GM12874 (cell line): Measurements from ENCODE around the gene HYOU1.

Experiments
- CTCF ChIP-seq: IDR thresholded peaks from 2 replicates; pipeline ENCODE4 v1.5.1; 2011; ENCODE audit warnings: low read depth, mild to moderate bottlenecking, control low read depth, low read length, moderate library complexity; ENCODE audit not compliant: insufficient read depth

The HYOU1 gene

GRCh38 chr11:119089319-119089718 lies 32.3 kb upstream of the HYOU1 start:
- TF ChIP-seq CTCF = no peak

GRCh38 chr11:119088406-119088805 lies 31.4 kb upstream of the HYOU1 start:
- TF ChIP-seq CTCF = no peak

- no peak for TF ChIP-seq CTCF
These were observed 30.8 kb upstream of the HYOU1 start for GRCh38 chr11:119087747-119088241.

- no peak for TF ChIP-seq CTCF
These were observed 30.1 kb upstream of the HYOU1 start for GRCh38 chr11:119087123-119087522.

GRCh38 chr11:119085437-119085847 lies 28.4 kb upstream of the HYOU1 start:
- no peak for TF ChIP-seq CTCF

- no peak for TF ChIP-seq CTCF
These were observed 27.8 kb upstream of the HYOU1 start, which contains the start of gene HMBS for GRCh38 chr11:119084663-119085436. HMBS (plus strand) TSS chr11:119084881; CDS start chr11:119085034, 153 bp downstream.

- no peak for TF ChIP-seq CTCF
These were observed 24.8 kb upstream of the HYOU1 start for GRCh38 chr11:119081682-119082260.
